ENCODE data around the gene CAPN11.

DNA sequence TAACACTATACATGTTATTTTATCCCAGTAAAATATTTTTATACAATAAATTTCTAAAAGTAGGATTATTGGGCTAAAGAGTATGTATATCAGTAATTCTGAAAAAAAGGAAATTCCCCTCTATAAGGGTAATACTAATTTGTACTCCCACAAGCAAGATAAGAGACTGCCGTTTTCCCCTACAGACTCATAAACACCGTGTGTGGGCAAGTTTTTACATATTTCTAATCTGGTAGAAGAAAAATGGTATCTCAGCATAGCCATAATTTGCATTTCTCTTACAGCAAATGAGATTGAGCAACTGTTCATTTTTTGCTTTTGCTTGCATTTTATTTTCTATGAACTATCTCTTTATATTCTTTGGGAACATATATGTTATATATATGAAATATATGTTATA lies 32.1 kb downstream of the CAPN11 start:
- TF ChIP-seq CTCF (IDR thresholded peaks at IDR 0.05), result no peak
- TF ChIP-seq POLR2A (IDR thresholded peaks at IDR 0.05), result no peak

All from thyroid gland (tissue), 4 donors.